Liver (tissue), 9 donors: ENCODE results near the gene JPT2. TPM values are rescaled to one million over a fixed set of nuclear protein-coding genes. Genes with fewer than 3 reads are reported as not detected.

Experiments used
- DNase-seq: peaks from one replicate; pipeline ENCODE4 v3.0.0-alpha.2; 2017; ENCODE audit warnings: low spot score
- H3K27ac ChIP-seq, 2 donors: one replicate each; pipeline ENCODE4 v1.7.0; 2013; ENCODE audit warnings: inconsistent platforms in 2 of 2, low read length in 2 of 2, control low read depth in 1 of 2, low read depth in 1 of 2, mild to moderate bottlenecking in 1 of 2
- H3K27me3 ChIP-seq, 4 donors: one replicate each; pipeline versions ENCODE4 v1.6.1 to v1.7.0; 2013; ENCODE audit warnings: low read length in 3 of 4, inconsistent platforms in 1 of 4, mild to moderate bottlenecking in 1 of 4, moderate library complexity in 1 of 4; ENCODE audit not compliant: control insufficient read depth in 4 of 4, insufficient read depth in 4 of 4
- H3K36me3 ChIP-seq, 4 donors: one replicate each; pipeline versions ENCODE4 v1.6.1 to v1.7.0; 2013; ENCODE audit warnings: low read length in 3 of 4, mild to moderate bottlenecking in 3 of 4, low read depth in 1 of 4, moderate library complexity in 1 of 4; ENCODE audit not compliant: control insufficient read depth in 4 of 4, insufficient read depth in 3 of 4
- H3K4me1 ChIP-seq, 4 donors: one replicate each; pipeline versions ENCODE4 v1.6.1 to v1.7.0; 2013; ENCODE audit warnings: low read length in 3 of 4, mild to moderate bottlenecking in 3 of 4, moderate library complexity in 1 of 4; ENCODE audit not compliant: control insufficient read depth in 4 of 4, insufficient read depth in 4 of 4
- H3K4me3 ChIP-seq, 3 donors: one replicate each; pipeline versions ENCODE4 v1.6.1 to v1.7.0; 2013; ENCODE audit warnings: low read length in 3 of 3, control low read depth in 1 of 3, low read depth in 1 of 3, mild to moderate bottlenecking in 1 of 3
- H3K9ac ChIP-seq, 2 donors: one replicate each; pipeline ENCODE4 v1.7.0; 2013; ENCODE audit warnings: low read length in 2 of 2, mild to moderate bottlenecking in 2 of 2, moderate library complexity in 2 of 2, control low read depth in 1 of 2, low read depth in 1 of 2
- H3K9me3 ChIP-seq, 4 donors: one replicate each; pipeline versions ENCODE4 v1.6.1 to v1.7.0; 2013; ENCODE audit warnings: low read length in 3 of 4; ENCODE audit not compliant: control insufficient read depth in 4 of 4
- EGR1 ChIP-seq, 2 donors: IDR thresholded peaks; 2 replicates each; pipeline ENCODE4 v1.6.1; 2016 to 2018; ENCODE audit warnings: antibody characterized with exemption in 2 of 2, low read depth in 2 of 2
- FOXA1 ChIP-seq: IDR thresholded peaks from 2 replicates; pipeline ENCODE4 v1.6.1; 2016; ENCODE audit warnings: antibody characterized with exemption
- FOXA2 ChIP-seq: IDR thresholded peaks from 2 replicates; pipeline ENCODE4 v1.6.1; 2016; ENCODE audit warnings: antibody characterized with exemption
- HNF4A ChIP-seq, 2 donors: conservative IDR thresholded peaks; 2 replicates each; pipeline ENCODE4 v1.6.1; 2016; ENCODE audit warnings: antibody characterized with exemption in 2 of 2, mild to moderate bottlenecking in 2 of 2
- HNF4G ChIP-seq: IDR thresholded peaks from 2 replicates; pipeline ENCODE4 v1.6.1; 2016; ENCODE audit warnings: antibody characterized with exemption
- JUND ChIP-seq, 2 donors: IDR thresholded peaks; 2 replicates each; pipeline ENCODE4 v1.6.1; 2016; ENCODE audit warnings: antibody characterized with exemption in 2 of 2
- NR2F2 ChIP-seq: IDR thresholded peaks from 2 replicates; pipeline ENCODE4 v1.6.1; 2016; ENCODE audit warnings: antibody characterized with exemption
- RAD21 ChIP-seq, 2 donors: IDR thresholded peaks; 2 replicates each; pipeline ENCODE4 v1.6.1; 2016; ENCODE audit warnings: antibody characterized with exemption in 2 of 2, mild to moderate bottlenecking in 2 of 2
- RXRA ChIP-seq, 2 donors: IDR thresholded peaks; 2 replicates each; pipeline ENCODE4 v1.6.1; 2017 to 2018; ENCODE audit warnings: antibody characterized with exemption in 2 of 2, mild to moderate bottlenecking in 1 of 2
- SP1 ChIP-seq: IDR thresholded peaks from 2 replicates; pipeline ENCODE4 v1.6.1; 2018; ENCODE audit warnings: antibody characterized with exemption, mild to moderate bottlenecking
- WGBS: extraction: QIAGEN DNeasy Blood & Tissue Kit; methylation state at CpG from one replicate; pipeline ENCODE4 v1.1.7; 2013; 5-methylcytosine and 5-hydroxymethylcytosine counted together
- polyA plus RNA-seq, 2 donors: library from polyadenylated mRNA; stranded (reverse) in 1 of 2; unstranded in 1 of 2; fragments of 200-250 nt in 1 of 2; fragments of >200 nt in 1 of 2; fragmentation: Nextera tagmentation in 1 of 2; extraction: Ambion mirVana in 1 of 2; gene quantifications; one replicate each; pipeline versions ENCODE4 v1.2.1 to v1.2.3, GENCODE V29; 2013 to 2015
- total RNA-seq, 2 donors: library from RNA; depleted of rRNA; stranded (reverse); fragments of >200 nt; gene quantifications; one replicate each; pipeline ENCODE4 v1.2.3, GENCODE V29; 2014
- TF ChIP-seq, protein P1 (sequence below): IDR thresholded peaks from 2 replicates; pipeline ENCODE4 v1.6.1; 2016; ENCODE audit warnings: antibody characterized with exemption, mild to moderate bottlenecking
- TF ChIP-seq, protein P2 (sequence below): IDR thresholded peaks from 2 replicates; pipeline ENCODE4 v1.6.1; 2016; ENCODE audit warnings: antibody characterized with exemption
- TF ChIP-seq, protein P3 (sequence below): IDR thresholded peaks from 2 replicates; pipeline ENCODE4 v1.6.1; 2016; ENCODE audit warnings: antibody characterized with exemption
- TF ChIP-seq, protein P4 (sequence below): fragments of 150-350 bp; IDR thresholded peaks from 2 replicates; pipeline ENCODE4 v1.5.1; 2017; ENCODE audit warnings: improper control_type of control experiment, low read depth, low read length; ENCODE audit not compliant: missing input control
- TF ChIP-seq, protein P5 (sequence below): IDR thresholded peaks from 2 replicates; pipeline ENCODE4 v1.6.1; 2016; ENCODE audit warnings: antibody characterized with exemption
- donor health status: healthy.
- donor health status: healthy.
- donor health status: healthy.
- donor health status: healthy.
- donor health status: healthy.

The JPT2 gene
- total and polyA plus RNA-seq, 4 donors = 7.4 to 32.6 (median 28.4) TPM

DNA sequence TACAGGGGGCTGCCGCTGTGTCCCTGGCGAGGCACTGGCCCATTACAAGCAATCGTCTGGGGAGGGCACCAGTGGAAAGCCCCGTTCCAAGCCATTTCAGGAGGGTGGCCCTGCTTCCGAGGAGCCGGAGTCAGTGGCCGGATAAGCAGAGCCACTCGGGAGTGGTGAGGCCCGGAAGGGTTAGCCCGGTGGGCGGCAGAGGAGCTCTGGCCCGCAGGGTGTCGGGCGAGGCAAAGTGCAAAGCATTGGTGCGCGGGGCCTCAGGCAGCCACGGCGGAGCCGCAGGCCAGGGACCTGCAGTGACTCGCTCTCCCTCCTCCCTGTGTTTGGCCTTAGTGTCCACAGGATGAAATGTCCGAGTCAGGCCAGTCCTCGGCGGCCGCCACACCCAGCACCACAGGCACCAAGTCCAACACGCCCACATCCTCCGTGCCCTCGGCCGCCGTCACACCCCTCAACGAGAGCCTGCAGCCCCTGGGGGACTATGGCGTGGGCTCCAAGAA lies 68.7 kb downstream of the JPT2 start:
- Histone ChIP-seq H3K4me3 (no peak overlapping the region), H3K36me3 (peaks cover 6 to 60% (median 28%) of the 10 kb centered on the region in 4 donors), H3K9ac (no peak overlapping the region), H3K27ac (no peak overlapping the region), H3K27me3 (no peaks in the 10 kb centered on the region), H3K9me3 (no peaks in the 10 kb centered on the region), H3K4me1 (no peaks in the 10 kb centered on the region)
- 96% methylated on average over 31 of the region's 31 CpGs for WGBS
- no peak for DNase-seq
- TF ChIP-seq, protein P1, sequence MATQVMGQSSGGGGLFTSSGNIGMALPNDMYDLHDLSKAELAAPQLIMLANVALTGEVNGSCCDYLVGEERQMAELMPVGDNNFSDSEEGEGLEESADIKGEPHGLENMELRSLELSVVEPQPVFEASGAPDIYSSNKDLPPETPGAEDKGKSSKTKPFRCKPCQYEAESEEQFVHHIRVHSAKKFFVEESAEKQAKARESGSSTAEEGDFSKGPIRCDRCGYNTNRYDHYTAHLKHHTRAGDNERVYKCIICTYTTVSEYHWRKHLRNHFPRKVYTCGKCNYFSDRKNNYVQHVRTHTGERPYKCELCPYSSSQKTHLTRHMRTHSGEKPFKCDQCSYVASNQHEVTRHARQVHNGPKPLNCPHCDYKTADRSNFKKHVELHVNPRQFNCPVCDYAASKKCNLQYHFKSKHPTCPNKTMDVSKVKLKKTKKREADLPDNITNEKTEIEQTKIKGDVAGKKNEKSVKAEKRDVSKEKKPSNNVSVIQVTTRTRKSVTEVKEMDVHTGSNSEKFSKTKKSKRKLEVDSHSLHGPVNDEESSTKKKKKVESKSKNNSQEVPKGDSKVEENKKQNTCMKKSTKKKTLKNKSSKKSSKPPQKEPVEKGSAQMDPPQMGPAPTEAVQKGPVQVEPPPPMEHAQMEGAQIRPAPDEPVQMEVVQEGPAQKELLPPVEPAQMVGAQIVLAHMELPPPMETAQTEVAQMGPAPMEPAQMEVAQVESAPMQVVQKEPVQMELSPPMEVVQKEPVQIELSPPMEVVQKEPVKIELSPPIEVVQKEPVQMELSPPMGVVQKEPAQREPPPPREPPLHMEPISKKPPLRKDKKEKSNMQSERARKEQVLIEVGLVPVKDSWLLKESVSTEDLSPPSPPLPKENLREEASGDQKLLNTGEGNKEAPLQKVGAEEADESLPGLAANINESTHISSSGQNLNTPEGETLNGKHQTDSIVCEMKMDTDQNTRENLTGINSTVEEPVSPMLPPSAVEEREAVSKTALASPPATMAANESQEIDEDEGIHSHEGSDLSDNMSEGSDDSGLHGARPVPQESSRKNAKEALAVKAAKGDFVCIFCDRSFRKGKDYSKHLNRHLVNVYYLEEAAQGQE = no peak

DNA sequence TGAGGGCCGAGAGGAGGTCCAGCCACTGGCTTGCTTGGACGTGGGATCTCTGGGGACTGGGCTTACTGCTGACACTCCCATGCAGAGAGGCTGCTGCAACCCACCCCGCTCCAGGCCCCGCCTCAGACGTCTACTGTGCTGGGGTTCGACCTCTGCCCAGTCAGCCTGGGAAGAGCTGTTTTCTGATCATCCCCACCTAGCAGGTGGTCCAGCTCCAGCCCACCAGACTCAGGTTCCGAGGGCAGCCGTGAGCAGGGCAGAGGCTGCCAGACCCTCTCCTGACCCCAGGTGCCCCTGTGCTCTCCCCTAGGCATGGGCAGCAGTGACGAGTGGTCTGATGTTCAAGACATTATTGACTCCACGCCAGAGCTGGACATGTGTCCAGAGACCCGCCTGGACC lies 69.9 kb downstream of the JPT2 start:
- no peaks in the 10 kb centered on the region for H3K27me3 ChIP-seq
- H3K36me3 ChIP-seq = peaks cover 7 to 65% (median 31%) of the 10 kb centered on the region in 4 donors
- no peak for DNase-seq
- no peaks in the 10 kb centered on the region for H3K4me1 ChIP-seq
- H3K9me3 ChIP-seq = no peaks in the 10 kb centered on the region
- no peak overlapping the region for H3K4me3 ChIP-seq
- TF ChIP-seq, protein P2, sequence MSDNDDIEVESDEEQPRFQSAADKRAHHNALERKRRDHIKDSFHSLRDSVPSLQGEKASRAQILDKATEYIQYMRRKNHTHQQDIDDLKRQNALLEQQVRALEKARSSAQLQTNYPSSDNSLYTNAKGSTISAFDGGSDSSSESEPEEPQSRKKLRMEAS = no peak
- TF ChIP-seq FOXA2 (no peak), NR2F2 (no peak), SP1 (no peak), RAD21 (IDR thresholded peaks at IDR 0.05) (no peak), JUND (IDR thresholded peaks at IDR 0.05) (no peak), FOXA1 (no peak), RXRA (IDR thresholded peaks at IDR 0.05) (no peak), HNF4G (no peak), HNF4A (conservative IDR thresholded peaks at IDR 0.05) (no peak), EGR1 (IDR thresholded peaks at IDR 0.05; ENCODE audit: low read depth in 2 of 2) (no peak)
- TF ChIP-seq, protein P1 = no peak
- TF ChIP-seq, protein P3, sequence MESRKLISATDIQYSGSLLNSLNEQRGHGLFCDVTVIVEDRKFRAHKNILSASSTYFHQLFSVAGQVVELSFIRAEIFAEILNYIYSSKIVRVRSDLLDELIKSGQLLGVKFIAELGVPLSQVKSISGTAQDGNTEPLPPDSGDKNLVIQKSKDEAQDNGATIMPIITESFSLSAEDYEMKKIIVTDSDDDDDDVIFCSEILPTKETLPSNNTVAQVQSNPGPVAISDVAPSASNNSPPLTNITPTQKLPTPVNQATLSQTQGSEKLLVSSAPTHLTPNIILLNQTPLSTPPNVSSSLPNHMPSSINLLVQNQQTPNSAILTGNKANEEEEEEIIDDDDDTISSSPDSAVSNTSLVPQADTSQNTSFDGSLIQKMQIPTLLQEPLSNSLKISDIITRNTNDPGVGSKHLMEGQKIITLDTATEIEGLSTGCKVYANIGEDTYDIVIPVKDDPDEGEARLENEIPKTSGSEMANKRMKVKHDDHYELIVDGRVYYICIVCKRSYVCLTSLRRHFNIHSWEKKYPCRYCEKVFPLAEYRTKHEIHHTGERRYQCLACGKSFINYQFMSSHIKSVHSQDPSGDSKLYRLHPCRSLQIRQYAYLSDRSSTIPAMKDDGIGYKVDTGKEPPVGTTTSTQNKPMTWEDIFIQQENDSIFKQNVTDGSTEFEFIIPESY = no peak
- TF ChIP-seq, protein P4, sequence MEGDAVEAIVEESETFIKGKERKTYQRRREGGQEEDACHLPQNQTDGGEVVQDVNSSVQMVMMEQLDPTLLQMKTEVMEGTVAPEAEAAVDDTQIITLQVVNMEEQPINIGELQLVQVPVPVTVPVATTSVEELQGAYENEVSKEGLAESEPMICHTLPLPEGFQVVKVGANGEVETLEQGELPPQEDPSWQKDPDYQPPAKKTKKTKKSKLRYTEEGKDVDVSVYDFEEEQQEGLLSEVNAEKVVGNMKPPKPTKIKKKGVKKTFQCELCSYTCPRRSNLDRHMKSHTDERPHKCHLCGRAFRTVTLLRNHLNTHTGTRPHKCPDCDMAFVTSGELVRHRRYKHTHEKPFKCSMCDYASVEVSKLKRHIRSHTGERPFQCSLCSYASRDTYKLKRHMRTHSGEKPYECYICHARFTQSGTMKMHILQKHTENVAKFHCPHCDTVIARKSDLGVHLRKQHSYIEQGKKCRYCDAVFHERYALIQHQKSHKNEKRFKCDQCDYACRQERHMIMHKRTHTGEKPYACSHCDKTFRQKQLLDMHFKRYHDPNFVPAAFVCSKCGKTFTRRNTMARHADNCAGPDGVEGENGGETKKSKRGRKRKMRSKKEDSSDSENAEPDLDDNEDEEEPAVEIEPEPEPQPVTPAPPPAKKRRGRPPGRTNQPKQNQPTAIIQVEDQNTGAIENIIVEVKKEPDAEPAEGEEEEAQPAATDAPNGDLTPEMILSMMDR = no peak
- TF ChIP-seq, protein P5, sequence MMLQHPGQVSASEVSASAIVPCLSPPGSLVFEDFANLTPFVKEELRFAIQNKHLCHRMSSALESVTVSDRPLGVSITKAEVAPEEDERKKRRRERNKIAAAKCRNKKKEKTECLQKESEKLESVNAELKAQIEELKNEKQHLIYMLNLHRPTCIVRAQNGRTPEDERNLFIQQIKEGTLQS = no peak
- H3K27ac ChIP-seq = no peak overlapping the region
- H3K9ac ChIP-seq = no peak overlapping the region
- 94% methylated on average over 11 of the region's 11 CpGs for WGBS
